ENCODE results near the gene PIP5K1B. TPM values are rescaled to one million over a fixed set of nuclear protein-coding genes. Genes with fewer than 3 reads are reported as not detected.

The PIP5K1B gene
- total RNA-seq, 1 experiment from 2014 or later: 2.5 TPM

GRCh38 chr9:68669218-68669617 is 35.8 kb upstream of the PIP5K1B start:
- Histone ChIP-seq H3K14ac (ENCODE audit: insufficient read depth, low read length) (no peak overlapping the region), H4K5ac (ENCODE audit: insufficient read length, low read depth, low read length) (no peak overlapping the region), H2BK12ac (ENCODE audit: insufficient read length, low read depth, low read length) (no peak overlapping the region), H2BK5ac (ENCODE audit: insufficient read length, low read length) (no peak overlapping the region), H3K79me1 (ENCODE audit: insufficient read depth, low read depth, low read length, poor library complexity, severe bottlenecking) (no peaks in the 10 kb centered on the region), H3K9ac (ENCODE audit: extremely low read depth, insufficient read length, low read length) (no peak overlapping the region), H3K4ac (ENCODE audit: low read depth, low read length) (no peak overlapping the region), H3K9me3 (ENCODE audit: control insufficient read depth, low read depth, low read length) (no peaks in the 10 kb centered on the region), H2AFZ (ENCODE audit: low read length) (no peak overlapping the region), H3K23ac (ENCODE audit: insufficient read length, low read depth, low read length) (no peak overlapping the region), H3K4me2 (ENCODE audit: insufficient read depth, insufficient read length, low read length) (no peak overlapping the region), H3K27me3 (ENCODE audit: insufficient read depth, low read length) (no peaks in the 10 kb centered on the region), H3K18ac (ENCODE audit: insufficient read length, low read depth, low read length) (no peak overlapping the region), H3T11ph (ENCODE audit: low read length) (no peak overlapping the region), H2AK5ac (ENCODE audit: insufficient read length, low read length) (no peak overlapping the region), H2BK120ac (ENCODE audit: low read depth, low read length, poor library complexity, severe bottlenecking) (no peak overlapping the region), H3K23me2 (ENCODE audit: insufficient read length, low read depth, low read length, poor library complexity, severe bottlenecking) (no peaks in the 10 kb centered on the region), H2BK20ac (ENCODE audit: low read depth, low read length, poor library complexity, severe bottlenecking) (no peak overlapping the region), H2BK15ac (ENCODE audit: low read depth, low read length) (no peak overlapping the region), H4K8ac (replicated peaks; ENCODE audit: insufficient read length, low read depth, low read length) (no peak overlapping the region), H3K27ac (ENCODE audit: insufficient read length, low read depth, low read length) (no peak overlapping the region), H3K56ac (ENCODE audit: insufficient read length, low read depth, low read length) (no peak overlapping the region), H4K91ac (ENCODE audit: insufficient read length, low read depth, low read length) (no peak overlapping the region), H3K4me1 (ENCODE audit: insufficient read depth, low read length) (peaks cover 16% of the 10 kb centered on the region), H4K20me1 (ENCODE audit: control insufficient read depth, insufficient read depth, insufficient read length) (no peaks in the 10 kb centered on the region), H3K79me2 (ENCODE audit: insufficient read depth, low read length) (no peaks in the 10 kb centered on the region)
- DNase-seq: no peak
- Mint-ChIP-seq H3K36me3 (ENCODE audit: insufficient read depth in 1 of 3, low read depth in 3 of 3) (no peaks in the 10 kb centered on the region), H3K4me3 (no peak overlapping the region), H3K4me1 (peaks cover 34 to 37% of the 10 kb centered on the region in 2 experiments), H3K27ac (peak overlapping the region; percentile 57 to 88 (median 87); a peak in 6 of 7 replicates), H3K27me3 (ENCODE audit: low read depth) (peaks cover 11% of the 10 kb centered on the region), H3K9me3 (no peaks in the 10 kb centered on the region; a peak in 1 of 5 replicates)
- no peak for TF ChIP-seq CTCF (conservative IDR thresholded peaks at IDR 0.05)
- no CpG with 5 or more reads among the region's 9 CpGs for WGBS (ENCODE audit: extremely low coverage, insufficient read length, low lambda C conversion rate)
